HepG2 (cell line): ENCODE data around the gene CCDC106. TPM values are rescaled to one million over a fixed set of nuclear protein-coding genes. Genes with fewer than 3 reads are reported as not detected.
A peak's percentile ranks its signal among the peaks of the same experiment; 100 is the strongest.

Experiments used
- FOXA3 ChIP-seq: IDR thresholded peaks from 2 replicates; pipeline ENCODE4 v1.6.1; 2016; ENCODE audit warnings: missing genetic modification reagents, missing compliant biosample characterization
- GATAD1 ChIP-seq: IDR thresholded peaks from 2 replicates; pipeline ENCODE4 v1.6.1; 2016; ENCODE audit warnings: missing genetic modification reagents, missing compliant biosample characterization
- GTF3A ChIP-seq: sonication (generic); formaldehyde crosslinking; conservative IDR thresholded peaks from 2 replicates; pipeline ENCODE4 v1.4.0; 2020; ENCODE audit warnings: mild to moderate bottlenecking, missing genetic modification reagents
- HNRNPLL ChIP-seq: fragments of 200-400 bp; formaldehyde crosslinking; IDR thresholded peaks from 2 replicates; pipeline ENCODE4 v1.6.1; 2017; ENCODE audit warnings: mild to moderate bottlenecking, low read depth, low read length; ENCODE audit not compliant: poor library complexity, severe bottlenecking
- KAT8 ChIP-seq: IDR thresholded peaks from 2 replicates; pipeline ENCODE4 v1.6.1; 2016; ENCODE audit warnings: missing genetic modification reagents, missing compliant biosample characterization
- KLF12 ChIP-seq: sonication (generic); formaldehyde crosslinking; IDR thresholded peaks from 2 replicates; pipeline ENCODE4 v1.4.0; 2020; ENCODE audit warnings: missing genetic modification reagents, borderline replicate concordance
- POLR2A ChIP-seq, 2 experiments: IDR thresholded peaks; 2 replicates each; pipeline ENCODE4 v1.6.1; 2011; ENCODE audit warnings: low read depth in 2 of 2, low read length in 2 of 2, mild to moderate bottlenecking in 1 of 2, moderate library complexity in 1 of 2; ENCODE audit not compliant: insufficient read depth in 1 of 2
- RBFOX2 ChIP-seq: fragments of 200-400 bp; formaldehyde crosslinking; IDR thresholded peaks from 2 replicates; pipeline ENCODE4 v1.6.1; 2017; ENCODE audit warnings: low read depth, mild to moderate bottlenecking, low read length
- SP1 ChIP-seq, 2 experiments: fragments of 450-650 bp in 1 of 2; sonication (generic) in 1 of 2; formaldehyde crosslinking in 1 of 2; IDR thresholded peaks; 2 replicates each; pipeline versions ENCODE4 v1.4.0 to v1.6.1; 2016 to 2020; ENCODE audit warnings: missing genetic modification reagents in 1 of 2
- TAF1 ChIP-seq: sonication (generic); formaldehyde crosslinking; IDR thresholded peaks from 2 replicates; pipeline ENCODE4 v1.4.0; 2020; ENCODE audit warnings: missing genetic modification reagents
- ZNF12 ChIP-seq: sonication (generic); formaldehyde crosslinking; IDR thresholded peaks from 2 replicates; pipeline ENCODE4 v1.5.0; 2020; ENCODE audit warnings: missing genetic modification reagents
- ZNF20 ChIP-seq: sonication (generic); formaldehyde crosslinking; IDR thresholded peaks from 2 replicates; pipeline ENCODE4 v1.4.0; 2020; ENCODE audit warnings: mild to moderate bottlenecking, moderate library complexity, missing genetic modification reagents
- ZNF343 ChIP-seq: sonication (generic); formaldehyde crosslinking; IDR thresholded peaks from 2 replicates; pipeline ENCODE4 v1.4.0; 2020; ENCODE audit warnings: mild to moderate bottlenecking, missing genetic modification reagents
- ZNF547 ChIP-seq: sonication (generic); formaldehyde crosslinking; IDR thresholded peaks from 2 replicates; pipeline ENCODE4 v1.5.1; 2020; ENCODE audit warnings: mild to moderate bottlenecking, missing genetic modification reagents
- ZNF674 ChIP-seq: sonication (generic); formaldehyde crosslinking; IDR thresholded peaks from 2 replicates; pipeline ENCODE4 v1.5.0; 2020; ENCODE audit warnings: low read depth, mild to moderate bottlenecking, missing genetic modification reagents
- ZNF788 ChIP-seq: sonication (generic); formaldehyde crosslinking; IDR thresholded peaks from 2 replicates; pipeline ENCODE4 v1.5.0; 2020; ENCODE audit warnings: mild to moderate bottlenecking, missing genetic modification reagents, borderline replicate concordance
- ZZZ3 ChIP-seq: sonication (generic); formaldehyde crosslinking; IDR thresholded peaks from 2 replicates; pipeline ENCODE4 v1.4.0; 2020; ENCODE audit warnings: missing genetic modification reagents, mild to moderate bottlenecking, borderline replicate concordance
- polyA plus RNA-seq, 8 experiments: library from polyadenylated mRNA; depleted of rRNA in 3 of 8; stranded (reverse) in 7 of 8; unstranded in 1 of 8; fragments of >200 nt; fragmentation: Illumina TruSeq in 4 of 8; extraction: Trizol in 4 of 8; gene quantifications; 2 replicates each; pipeline versions ENCODE4 v1.2.1 to v1.2.3, GENCODE V29; 2011 to 2016; ENCODE audit warnings: low read depth in 4 of 8, missing spikeins in 1 of 8, mixed read lengths in 1 of 8; ENCODE audit not compliant: insufficient read depth in 1 of 8
- total RNA-seq, 5 experiments: library from RNA; depleted of rRNA; stranded (reverse); fragments of >200 nt; fragmentation: Illumina TruSeq; extraction: Trizol; gene quantifications; 2 replicates each; pipeline ENCODE4 v1.2.3, GENCODE V29; 2016; ENCODE audit warnings: low read depth in 1 of 5
- TF ChIP-seq, protein P1 (sequence below): sonication (generic); formaldehyde crosslinking; IDR thresholded peaks from 2 replicates; pipeline ENCODE4 v1.8.0; 2022; ENCODE audit warnings: mild to moderate bottlenecking, missing genetic modification reagents, borderline replicate concordance
- TF ChIP-seq, protein P2 (sequence below), 2 experiments: sonication (generic) in 1 of 2; formaldehyde crosslinking in 1 of 2; IDR thresholded peaks; 2 replicates each; pipeline versions ENCODE4 v1.4.0 to v1.6.1; 2018 to 2020; ENCODE audit warnings: missing genetic modification reagents in 2 of 2, borderline replicate concordance in 1 of 2, low read depth in 1 of 2, mild to moderate bottlenecking in 1 of 2, missing biosample characterization in 1 of 2
- TF ChIP-seq, protein P3 (sequence below): sonication (generic); formaldehyde crosslinking; IDR thresholded peaks from 2 replicates; pipeline ENCODE4 v1.8.1; 2023; ENCODE audit warnings: mild to moderate bottlenecking, inconsistent platforms, moderate library complexity, missing genetic modification reagents, borderline replicate concordance
- TF ChIP-seq, protein P4 (sequence below): IDR thresholded peaks from 2 replicates; pipeline ENCODE4 v1.6.1; 2016; ENCODE audit warnings: mild to moderate bottlenecking

CCDC106 gene
- total and polyA plus RNA-seq, 2 of the 13 experiments (the other 11 are each of a cell fraction or from before 2014, with no cell fraction given): 4.7 to 8.8 TPM

DNA sequence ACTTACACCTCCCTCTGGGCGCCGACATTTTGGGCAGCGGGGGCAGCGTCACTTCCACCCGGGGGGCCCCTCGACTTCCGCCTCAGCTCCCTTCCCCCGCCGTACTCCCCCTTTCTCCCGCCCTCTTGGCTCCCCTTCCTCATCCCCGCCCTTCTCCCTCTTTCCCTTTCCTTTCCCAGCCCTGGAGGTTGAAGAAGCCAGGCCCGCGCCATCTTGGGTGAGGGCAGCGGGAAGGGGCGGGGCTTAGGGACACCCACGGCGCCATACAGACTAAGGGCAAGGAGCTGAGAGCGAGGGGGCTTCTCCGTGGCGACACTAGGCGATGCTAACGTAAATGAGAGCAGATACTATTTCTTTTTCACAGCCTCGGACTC, 48.6 kb upstream of the CCDC106 start, which contains the start of gene FIZ1 (continued):
- TF ChIP-seq RBFOX2 (peak; percentile 55), FOXA3 (CRISPR knock-in tag) (peak; percentile 14; the same call in 1 of the 2 replicates), ZNF547 (CRISPR knock-in tag) (0 out of 2 replicates have a peak, but pooled peaks have one; percentile 52), GATAD1 (CRISPR knock-in tag) (peak; percentile 90), ZNF343 (CRISPR knock-in tag) (no peak), ZZZ3 (peak; percentile 52; the same call in 1 of the 2 replicates), ZNF788 (no peak), ZNF20 (CRISPR knock-in tag) (0 out of 2 replicates have a peak, but pooled peaks have one; percentile 18), TAF1 (CRISPR knock-in tag) (peak; percentile 77), SP1 (IDR thresholded peaks at IDR 0.05) (no peak), SP1 (CRISPR knock-in tag; IDR thresholded peaks at IDR 0.05) (peak; percentile 92), ZNF674 (CRISPR knock-in tag) (no peak), ZNF12 (CRISPR knock-in tag) (no peak), HNRNPLL (peak; percentile 45), GTF3A (CRISPR knock-in tag) (0 out of 2 replicates have a peak, but pooled peaks have one; percentile 67), POLR2A (IDR thresholded peaks at IDR 0.05; ENCODE audit: insufficient read depth in 1 of 2, low read depth in 2 of 2, low read length in 2 of 2) (no peak), KAT8 (CRISPR knock-in tag) (peak; percentile 91; the same call in 1 of the 2 replicates), KLF12 (CRISPR knock-in tag) (peak; percentile 78; the same call in 1 of the 2 replicates)
- TF ChIP-seq, protein P1, sequence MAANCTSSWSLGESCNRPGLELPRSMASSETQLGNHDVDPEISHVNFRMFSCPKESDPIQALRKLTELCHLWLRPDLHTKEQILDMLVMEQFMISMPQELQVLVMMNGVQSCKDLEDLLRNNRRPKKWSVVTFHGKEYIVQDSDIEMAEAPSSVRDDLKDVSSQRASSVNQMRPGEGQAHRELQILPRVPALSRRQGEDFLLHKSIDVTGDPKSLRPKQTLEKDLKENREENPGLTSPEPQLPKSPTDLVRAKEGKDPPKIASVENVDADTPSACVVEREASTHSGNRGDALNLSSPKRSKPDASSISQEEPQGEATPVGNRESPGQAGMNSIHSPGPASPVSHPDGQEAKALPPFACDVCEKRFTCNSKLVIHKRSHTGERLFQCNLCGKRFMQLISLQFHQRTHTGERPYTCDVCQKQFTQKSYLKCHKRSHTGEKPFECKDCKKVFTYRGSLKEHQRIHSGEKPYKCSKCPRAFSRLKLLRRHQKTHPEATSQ (CRISPR knock-in tag): no peak
- TF ChIP-seq, protein P2, sequence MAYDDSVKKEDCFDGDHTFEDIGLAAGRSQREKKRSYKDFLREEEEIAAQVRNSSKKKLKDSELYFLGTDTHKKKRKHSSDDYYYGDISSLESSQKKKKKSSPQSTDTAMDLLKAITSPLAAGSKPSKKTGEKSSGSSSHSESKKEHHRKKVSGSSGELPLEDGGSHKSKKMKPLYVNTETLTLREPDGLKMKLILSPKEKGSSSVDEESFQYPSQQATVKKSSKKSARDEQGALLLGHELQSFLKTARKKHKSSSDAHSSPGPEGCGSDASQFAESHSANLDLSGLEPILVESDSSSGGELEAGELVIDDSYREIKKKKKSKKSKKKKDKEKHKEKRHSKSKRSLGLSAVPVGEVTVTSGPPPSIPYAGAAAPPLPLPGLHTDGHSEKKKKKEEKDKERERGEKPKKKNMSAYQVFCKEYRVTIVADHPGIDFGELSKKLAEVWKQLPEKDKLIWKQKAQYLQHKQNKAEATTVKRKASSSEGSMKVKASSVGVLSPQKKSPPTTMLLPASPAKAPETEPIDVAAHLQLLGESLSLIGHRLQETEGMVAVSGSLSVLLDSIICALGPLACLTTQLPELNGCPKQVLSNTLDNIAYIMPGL (CRISPR knock-in tag; IDR thresholded peaks at IDR 0.05; ENCODE audit: borderline replicate concordance in 1 of 2, low read depth in 1 of 2): peak in 1 of 2 experiments; percentile 67; a peak in 2 of 4 replicates
- TF ChIP-seq, protein P3, sequence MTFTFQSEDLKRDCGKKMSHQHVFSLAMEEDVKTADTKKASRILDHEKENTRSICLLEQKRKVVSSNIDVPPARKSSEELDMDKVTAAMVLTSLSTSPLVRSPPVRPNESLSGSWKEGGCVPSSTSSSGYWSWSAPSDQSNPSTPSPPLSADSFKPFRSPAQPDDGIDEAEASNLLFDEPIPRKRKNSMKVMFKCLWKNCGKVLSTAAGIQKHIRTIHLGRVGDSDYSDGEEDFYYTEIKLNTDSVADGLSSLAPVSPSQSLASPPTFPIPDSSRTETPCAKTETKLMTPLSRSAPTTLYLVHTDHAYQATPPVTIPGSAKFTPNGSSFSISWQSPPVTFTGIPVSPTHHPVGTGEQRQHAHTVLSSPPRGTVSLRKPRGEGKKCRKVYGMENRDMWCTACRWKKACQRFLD (CRISPR knock-in tag): peak; percentile 71; the same call in 1 of the 2 replicates
- TF ChIP-seq, protein P4, sequence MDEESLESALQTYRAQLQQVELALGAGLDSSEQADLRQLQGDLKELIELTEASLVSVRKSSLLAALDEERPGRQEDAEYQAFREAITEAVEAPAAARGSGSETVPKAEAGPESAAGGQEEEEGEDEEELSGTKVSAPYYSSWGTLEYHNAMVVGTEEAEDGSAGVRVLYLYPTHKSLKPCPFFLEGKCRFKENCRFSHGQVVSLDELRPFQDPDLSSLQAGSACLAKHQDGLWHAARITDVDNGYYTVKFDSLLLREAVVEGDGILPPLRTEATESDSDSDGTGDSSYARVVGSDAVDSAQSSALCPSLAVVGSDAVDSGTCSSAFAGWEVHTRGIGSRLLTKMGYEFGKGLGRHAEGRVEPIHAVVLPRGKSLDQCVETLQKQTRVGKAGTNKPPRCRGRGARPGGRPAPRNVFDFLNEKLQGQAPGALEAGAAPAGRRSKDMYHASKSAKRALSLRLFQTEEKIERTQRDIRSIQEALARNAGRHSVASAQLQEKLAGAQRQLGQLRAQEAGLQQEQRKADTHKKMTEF (CRISPR knock-in tag): peak; percentile 84
